Neuronal stem cell (in vitro differentiated cells): ENCODE measurements around the gene GPR75.

Experiments
- DNase-seq: peaks from one replicate; pipeline ENCODE4 v3.0.0-alpha.2; 2013; ENCODE audit warnings: low spot score
- H2AFZ ChIP-seq: one replicate; pipeline ENCODE4 v1.6.1; 2013; ENCODE audit warnings: mild to moderate bottlenecking, low read length, inconsistent platforms
- H2AK5ac ChIP-seq: 2 replicates; pipeline ENCODE4 v1.6.1; 2013; ENCODE audit warnings: low read depth, mild to moderate bottlenecking, inconsistent platforms, low read length, moderate library complexity, mixed read lengths
- H2BK120ac ChIP-seq: 2 replicates; pipeline ENCODE4 v1.6.1; 2013; ENCODE audit warnings: low read depth, mild to moderate bottlenecking, inconsistent platforms, low read length, moderate library complexity, mixed read lengths
- H2BK12ac ChIP-seq: one replicate; pipeline ENCODE4 v1.6.1; 2013; ENCODE audit warnings: low read length, inconsistent platforms
- H2BK15ac ChIP-seq: 2 replicates; pipeline ENCODE4 v1.6.1; 2013; ENCODE audit warnings: mild to moderate bottlenecking, low read length, inconsistent platforms, mixed read lengths
- H2BK5ac ChIP-seq: one replicate; pipeline ENCODE4 v1.6.1; 2013; ENCODE audit warnings: inconsistent platforms, mild to moderate bottlenecking, low read length, moderate library complexity
- H3K14ac ChIP-seq: one replicate; pipeline ENCODE4 v1.6.1; 2013; ENCODE audit warnings: low read length, inconsistent platforms
- H3K18ac ChIP-seq: 2 replicates; pipeline ENCODE4 v1.6.1; 2013; ENCODE audit warnings: low read length, inconsistent platforms
- H3K23ac ChIP-seq: 2 replicates; pipeline ENCODE4 v1.6.1; 2013; ENCODE audit warnings: low read depth, mild to moderate bottlenecking, mixed read lengths, low read length, inconsistent platforms; ENCODE audit not compliant: poor library complexity
- H3K27ac ChIP-seq: replicated peaks from 3 replicates; pipeline ENCODE4 v1.5.1; 2013; ENCODE audit warnings: low read length, inconsistent platforms
- H3K27me3 ChIP-seq, 3 experiments: 2 replicates each; pipeline ENCODE4 v1.6.1; 2013; ENCODE audit warnings: low read length in 3 of 3, mild to moderate bottlenecking in 2 of 3, inconsistent platforms in 1 of 3, low read depth in 1 of 3, mixed read lengths in 1 of 3, moderate library complexity in 1 of 3; ENCODE audit not compliant: control insufficient read depth in 3 of 3, insufficient read depth in 3 of 3
- H3K36me3 ChIP-seq, 2 donors: replicated peaks in 1 of 2; 2 replicates each; pipeline ENCODE4 v1.6.1; 2013; ENCODE audit warnings: low read length in 2 of 2; ENCODE audit not compliant: control insufficient read depth in 2 of 2, insufficient read depth in 2 of 2
- H3K4ac ChIP-seq: 2 replicates; pipeline ENCODE4 v1.6.1; 2013; ENCODE audit warnings: inconsistent platforms, mild to moderate bottlenecking, low read length, moderate library complexity
- H3K4me1 ChIP-seq, 2 donors: 1 replicate in 1 of 2; 2 replicates in 1 of 2; pipeline ENCODE4 v1.6.1; 2013; ENCODE audit warnings: low read length in 2 of 2, low read depth in 1 of 2; ENCODE audit not compliant: control insufficient read depth in 2 of 2, insufficient read depth in 1 of 2
- H3K4me2 ChIP-seq: one replicate; pipeline ENCODE4 v1.6.1; 2013; ENCODE audit warnings: mild to moderate bottlenecking, low read length, inconsistent platforms; ENCODE audit not compliant: insufficient read depth, poor library complexity, severe bottlenecking
- H3K4me3 ChIP-seq, 2 donors: 2 replicates each; pipeline ENCODE4 v1.5.1; 2013; ENCODE audit warnings: low read length in 2 of 2, mild to moderate bottlenecking in 2 of 2, inconsistent platforms in 1 of 2, moderate library complexity in 1 of 2
- H3K79me1 ChIP-seq: one replicate; pipeline ENCODE4 v1.6.1; 2013; ENCODE audit warnings: low read depth, mild to moderate bottlenecking, inconsistent platforms, low read length, moderate library complexity
- H3K9ac ChIP-seq: one replicate; pipeline ENCODE4 v1.6.1; 2013; ENCODE audit warnings: mild to moderate bottlenecking, low read depth, low read length, inconsistent platforms; ENCODE audit not compliant: poor library complexity
- H3K9me3 ChIP-seq, 2 donors: replicated peaks in 1 of 2; 2 replicates each; pipeline versions ENCODE3 to v1.6.1; 2013; ENCODE audit warnings: low read length in 2 of 2, mild to moderate bottlenecking in 2 of 2, inconsistent platforms in 1 of 2, low read depth in 1 of 2, mixed read lengths in 1 of 2, moderate library complexity in 1 of 2; ENCODE audit not compliant: control insufficient read depth in 2 of 2, insufficient read depth in 1 of 2
- H4K8ac ChIP-seq: one replicate; pipeline ENCODE4 v1.6.1; 2013; ENCODE audit warnings: low read depth, mild to moderate bottlenecking, inconsistent platforms, low read length, moderate library complexity
- H4K91ac ChIP-seq: one replicate; pipeline ENCODE4 v1.6.1; 2013; ENCODE audit warnings: low read length, low read depth, mild to moderate bottlenecking, inconsistent platforms; ENCODE audit not compliant: poor library complexity
- WGBS, 2 donors: extraction: QIAGEN DNeasy Blood & Tissue Kit; methylation state at CpG; one replicate each; pipeline ENCODE4 v1.1.7; 2013; ENCODE audit warnings: missing lambda C conversion rate in 2 of 2, mixed read lengths in 1 of 2; ENCODE audit not compliant: insufficient read length in 2 of 2, insufficient replicate concordance in 1 of 2; ENCODE audit errors: extremely low coverage in 2 of 2; 5-methylcytosine and 5-hydroxymethylcytosine counted together

Gene GPR75

DNA sequence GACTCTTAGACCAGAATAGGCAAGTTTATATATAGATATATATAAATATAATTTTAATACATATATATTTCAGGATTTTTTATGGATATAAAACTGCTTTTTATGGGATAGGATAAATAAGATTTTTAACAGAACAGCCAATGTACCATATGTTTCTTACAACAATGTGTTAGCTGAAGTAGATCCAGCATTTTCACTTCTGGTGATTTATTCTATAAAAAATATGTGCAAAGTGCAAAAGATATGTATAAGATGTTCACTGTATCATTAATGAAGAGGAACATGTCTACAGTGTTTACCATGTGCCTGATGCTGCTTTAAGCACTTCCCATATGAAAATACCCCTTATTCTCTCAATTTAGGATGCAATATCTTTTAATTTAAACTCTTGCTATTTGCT is 22.2 kb upstream of the GPR75 start:
- no peaks in the 10 kb centered on the region for H3K4me1 ChIP-seq
- no peak overlapping the region for H2BK12ac ChIP-seq
- H4K8ac ChIP-seq = no peak overlapping the region
- H2AFZ ChIP-seq = no peak overlapping the region
- H3K4me3 ChIP-seq = no peak overlapping the region
- DNase-seq = no peak
- no peak overlapping the region for H2BK5ac ChIP-seq
- no peak overlapping the region for H3K9ac ChIP-seq
- no peak overlapping the region for H4K91ac ChIP-seq
- no peak overlapping the region for H3K4me2 ChIP-seq
- H2BK15ac ChIP-seq = no peak overlapping the region
- no peaks in the 10 kb centered on the region for H3K9me3 ChIP-seq
- peaks cover 9 to 96% of the 10 kb centered on the region in 2 donors for H3K36me3 ChIP-seq
- no peak overlapping the region for H3K27ac ChIP-seq
- no peak overlapping the region for H3K18ac ChIP-seq
- no peaks in the 10 kb centered on the region for H3K27me3 ChIP-seq
- no peak overlapping the region for H3K4ac ChIP-seq
- no peak overlapping the region for H3K14ac ChIP-seq
- H2BK120ac ChIP-seq = no peak overlapping the region
- no peaks in the 10 kb centered on the region for H3K79me1 ChIP-seq
- H2AK5ac ChIP-seq = no peak overlapping the region
- no peak overlapping the region for H3K23ac ChIP-seq

- Histone ChIP-seq H4K91ac (no peak overlapping the region), H3K18ac (no peak overlapping the region), H3K4me2 (no peak overlapping the region), H2BK120ac (no peak overlapping the region), H3K23ac (no peak overlapping the region), H3K9ac (no peak overlapping the region), H3K4me3 (no peak overlapping the region), H2BK15ac (no peak overlapping the region), H2BK12ac (no peak overlapping the region), H3K79me1 (no peaks in the 10 kb centered on the region), H3K36me3 (peaks cover 9 to 96% of the 10 kb centered on the region in 2 donors), H3K9me3 (no peaks in the 10 kb centered on the region), H2AFZ (no peak overlapping the region), H3K27me3 (no peaks in the 10 kb centered on the region), H4K8ac (no peak overlapping the region), H3K4ac (no peak overlapping the region), H2BK5ac (no peak overlapping the region), H3K14ac (no peak overlapping the region), H3K4me1 (no peaks in the 10 kb centered on the region), H3K27ac (no peak overlapping the region), H2AK5ac (no peak overlapping the region)
- WGBS, 2 donors = no CpG with 5 or more reads among the region's 2 CpGs
- no peak for DNase-seq
These were observed 21.6 kb upstream of the GPR75 start for GRCh38 chr2:53881360-53881759.

DNA sequence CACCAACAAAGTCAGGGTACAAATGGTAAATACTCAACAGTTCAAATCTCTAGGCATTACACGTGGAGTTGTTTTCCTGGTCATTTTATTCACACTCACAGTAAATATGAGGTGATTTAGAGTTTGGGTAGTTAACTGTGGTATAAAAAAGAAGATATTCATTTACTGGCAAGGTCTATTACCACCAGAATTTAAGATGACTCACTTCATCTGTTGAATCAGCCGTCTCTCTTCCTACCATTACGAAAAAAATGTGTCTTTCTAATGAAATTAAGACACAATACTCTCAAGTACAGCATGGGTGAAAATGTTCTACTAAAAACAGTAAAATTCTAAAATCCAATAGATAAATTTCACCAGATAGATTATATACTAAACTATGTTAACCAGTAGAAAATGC is 21.0 kb upstream of the GPR75 start:
- H3K4ac ChIP-seq = no peak overlapping the region
- whole genome bisulfite sequencing, 2 donors = no CpG with 5 or more reads among the region's 3 CpGs
- H2AK5ac ChIP-seq = no peak overlapping the region
- no peak overlapping the region for H4K8ac ChIP-seq
- H3K9ac ChIP-seq = no peak overlapping the region
- no peak overlapping the region for H2BK5ac ChIP-seq
- no peak overlapping the region for H2BK12ac ChIP-seq
- no peak overlapping the region for H2BK15ac ChIP-seq
- H2AFZ ChIP-seq = no peak overlapping the region
- peaks cover 7 to 96% of the 10 kb centered on the region in 2 donors for H3K36me3 ChIP-seq
- H3K4me2 ChIP-seq = no peak overlapping the region
- no peak overlapping the region for H3K23ac ChIP-seq
- no peaks in the 10 kb centered on the region for H3K27me3 ChIP-seq
- no peak overlapping the region for H2BK120ac ChIP-seq
- H3K79me1 ChIP-seq = no peaks in the 10 kb centered on the region
- H3K4me3 ChIP-seq = no peak overlapping the region
- no peak overlapping the region for H4K91ac ChIP-seq
- H3K14ac ChIP-seq = no peak overlapping the region
- no peaks in the 10 kb centered on the region for H3K9me3 ChIP-seq
- no peak overlapping the region for H3K27ac ChIP-seq
- H3K4me1 ChIP-seq = no peaks in the 10 kb centered on the region
- DNase-seq = no peak
- no peak overlapping the region for H3K18ac ChIP-seq

GRCh38 chr2:53877556-53877955 is 17.8 kb upstream of the GPR75 start:
- H4K91ac ChIP-seq = no peak overlapping the region
- H3K27ac ChIP-seq = no peak overlapping the region
- H3K23ac ChIP-seq = no peak overlapping the region
- H2BK120ac ChIP-seq = no peak overlapping the region
- no peak overlapping the region for H2BK12ac ChIP-seq
- H2BK5ac ChIP-seq = no peak overlapping the region
- H3K9me3 ChIP-seq = no peaks in the 10 kb centered on the region
- H3K18ac ChIP-seq = no peak overlapping the region
- H3K14ac ChIP-seq = no peak overlapping the region
- peaks cover 13 to 91% of the 10 kb centered on the region in 2 donors for H3K36me3 ChIP-seq
- H3K79me1 ChIP-seq = no peaks in the 10 kb centered on the region
- no peak overlapping the region for H3K4me2 ChIP-seq
- no peak overlapping the region for H3K9ac ChIP-seq
- no peak overlapping the region for H3K4ac ChIP-seq
- H3K4me1 ChIP-seq = no peaks in the 10 kb centered on the region
- no peak for DNase-seq
- H3K27me3 ChIP-seq = no peaks in the 10 kb centered on the region
- no peak overlapping the region for H3K4me3 ChIP-seq
- no peak overlapping the region for H2AK5ac ChIP-seq
- WGBS, 2 donors = no CpG with 5 or more reads among the region's 2 CpGs
- no peak overlapping the region for H2BK15ac ChIP-seq
- H2AFZ ChIP-seq = no peak overlapping the region
- no peak overlapping the region for H4K8ac ChIP-seq
